Esophagus muscularis mucosa (tissue), 3 donors: ENCODE data around the gene STAB2.

ENCODE experiments used
- CTCF ChIP-seq, 3 experiments: fragments of 200-600 bp in 2 of 3; fragments of 450-650 bp in 1 of 3; sonication (generic) in 2 of 3; IDR thresholded peaks; one replicate each; pipeline ENCODE4 v1.5.1; 2017 to 2019; ENCODE audit warnings: antibody characterized with exemption in 3 of 3, mild to moderate bottlenecking in 2 of 3, moderate library complexity in 1 of 3
- POLR2A ChIP-seq: fragments of 450-650 bp; IDR thresholded peaks from one replicate; pipeline ENCODE4 v1.6.1; 2017; ENCODE audit warnings: antibody characterized with exemption, moderate library complexity, mild to moderate bottlenecking, low read depth

GRCh38 chr12:103810111-103810510 is 223.0 kb downstream of the STAB2 start:
- no peak for TF ChIP-seq CTCF (IDR thresholded peaks at IDR 0.05)
- no peak for TF ChIP-seq POLR2A
